Brain microvascular endothelial cell (primary cell): ENCODE measurements around the gene PROCR.
"Not testable (repeated sequence)": the region's sequence is repeated elsewhere in the genome, so short reads cannot be mapped to it uniquely, and the experiment has no call there.

ENCODE experiments used
- DNase-seq: peaks from one replicate; pipeline ENCODE4 v3.0.0-alpha.2; 2020
- H3K27ac ChIP-seq: fragments of 250-450 bp; sonication (Bioruptor Pico); 2 replicates; pipeline ENCODE4 v1.5.1; 2020; ENCODE audit warnings: mild to moderate bottlenecking, moderate library complexity
- H3K27me3 ChIP-seq: fragments of 250-450 bp; sonication (Bioruptor Pico); replicated peaks from 2 replicates; pipeline ENCODE4 v1.5.1; 2020; ENCODE audit warnings: mild to moderate bottlenecking
- H3K36me3 ChIP-seq: fragments of 250-450 bp; sonication (Bioruptor Pico); replicated peaks from 2 replicates; pipeline ENCODE4 v1.5.1; 2020; ENCODE audit warnings: mild to moderate bottlenecking
- H3K4me3 ChIP-seq: 2 replicates; pipeline ENCODE4 v1.5.1; 2011; ENCODE audit warnings: low read depth, mild to moderate bottlenecking, control low read depth, low read length, moderate library complexity
- in situ Hi-C: cut with HindIII; loops from 2 replicates; pipeline ENCODE4 v1.10.0; 2017; ENCODE audit warnings: low sequenced_read_pairs, low pct_ligation_motif_present
- TF ChIP-seq, protein P1 (sequence below): IDR thresholded peaks from 2 replicates; pipeline ENCODE4 v1.5.1; 2011; ENCODE audit warnings: low read depth, mild to moderate bottlenecking, moderate library complexity, low read length, control low read depth, inconsistent platforms; ENCODE audit errors: missing control alignments

PROCR gene

DNA sequence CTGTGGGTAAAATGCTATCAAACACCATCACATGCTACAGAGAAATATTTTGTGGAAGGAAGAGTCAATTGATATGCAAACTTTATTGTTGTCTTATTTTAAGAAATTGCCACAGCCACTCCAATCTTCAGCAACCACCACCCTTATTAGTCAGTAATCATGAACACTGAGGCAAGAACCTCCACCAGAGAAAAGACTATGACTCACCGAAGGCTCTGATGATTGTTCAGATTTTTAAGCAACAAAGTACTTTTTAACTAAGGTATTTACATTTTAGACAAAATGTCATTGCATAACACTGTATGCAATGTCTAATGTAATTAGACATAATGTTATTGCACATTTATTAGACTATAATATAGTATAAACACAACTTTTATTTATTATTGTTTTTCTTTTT, 28.4 kb downstream of the PROCR start:
- TF ChIP-seq, protein P1, sequence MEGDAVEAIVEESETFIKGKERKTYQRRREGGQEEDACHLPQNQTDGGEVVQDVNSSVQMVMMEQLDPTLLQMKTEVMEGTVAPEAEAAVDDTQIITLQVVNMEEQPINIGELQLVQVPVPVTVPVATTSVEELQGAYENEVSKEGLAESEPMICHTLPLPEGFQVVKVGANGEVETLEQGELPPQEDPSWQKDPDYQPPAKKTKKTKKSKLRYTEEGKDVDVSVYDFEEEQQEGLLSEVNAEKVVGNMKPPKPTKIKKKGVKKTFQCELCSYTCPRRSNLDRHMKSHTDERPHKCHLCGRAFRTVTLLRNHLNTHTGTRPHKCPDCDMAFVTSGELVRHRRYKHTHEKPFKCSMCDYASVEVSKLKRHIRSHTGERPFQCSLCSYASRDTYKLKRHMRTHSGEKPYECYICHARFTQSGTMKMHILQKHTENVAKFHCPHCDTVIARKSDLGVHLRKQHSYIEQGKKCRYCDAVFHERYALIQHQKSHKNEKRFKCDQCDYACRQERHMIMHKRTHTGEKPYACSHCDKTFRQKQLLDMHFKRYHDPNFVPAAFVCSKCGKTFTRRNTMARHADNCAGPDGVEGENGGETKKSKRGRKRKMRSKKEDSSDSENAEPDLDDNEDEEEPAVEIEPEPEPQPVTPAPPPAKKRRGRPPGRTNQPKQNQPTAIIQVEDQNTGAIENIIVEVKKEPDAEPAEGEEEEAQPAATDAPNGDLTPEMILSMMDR, result no peak
- Histone ChIP-seq H3K27me3 (no peaks in the 10 kb centered on the region), H3K36me3 (no peaks in the 10 kb centered on the region), H3K4me3 (no peak overlapping the region), H3K27ac (no peak overlapping the region)
- in situ Hi-C loops, result no loop called here
- DNase-seq, result peak; percentile 46

DNA sequence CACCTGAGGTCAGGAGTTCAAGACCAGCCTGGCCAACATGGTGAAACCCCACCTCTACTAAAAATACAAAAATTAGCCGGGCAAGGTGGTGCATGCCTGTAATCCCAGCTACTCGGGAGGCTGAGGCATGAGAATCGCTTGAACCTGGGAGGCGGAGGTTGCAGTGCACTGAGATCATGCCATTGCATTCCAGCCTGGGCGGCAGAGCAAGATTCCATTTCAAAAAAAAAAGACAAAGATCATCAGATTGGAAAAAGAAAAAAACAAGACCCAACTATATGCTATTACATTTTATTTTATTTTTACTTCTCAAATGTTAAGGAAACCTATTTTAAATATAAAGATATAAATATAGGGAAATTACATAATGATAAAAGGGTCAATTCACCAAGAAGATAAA, 29.6 kb downstream of the PROCR start:
- DNase-seq, H3K4me3 ChIP-seq, H3K27me3 ChIP-seq, H3K27ac ChIP-seq, in situ Hi-C loops, H3K36me3 ChIP-seq: not testable (repeated sequence)

DNA sequence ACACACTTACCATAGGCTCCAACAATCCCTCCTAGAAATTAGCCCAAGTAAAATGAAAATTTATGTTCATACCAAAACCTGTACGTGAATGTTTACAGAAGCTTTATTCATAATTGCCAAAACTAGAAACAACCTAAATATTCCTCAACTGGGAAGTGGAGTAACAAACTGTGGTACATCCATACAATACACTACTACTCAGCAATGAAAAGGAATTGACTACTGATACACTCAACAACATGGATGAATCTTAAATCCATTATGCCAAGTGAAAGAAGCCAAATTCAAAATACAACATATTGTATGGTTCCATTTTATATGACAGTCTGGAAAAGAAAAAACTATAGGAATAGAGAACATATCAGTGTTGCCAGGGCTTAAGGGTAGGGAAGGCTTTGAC, 34.9 kb downstream of the PROCR start:
- in situ Hi-C loops, result no loop called here
- no peak overlapping the region for H3K4me3 ChIP-seq
- no peaks in the 10 kb centered on the region for H3K36me3 ChIP-seq
- no peaks in the 10 kb centered on the region for H3K27me3 ChIP-seq
- DNase-seq, result no peak
- H3K27ac ChIP-seq, result no peak overlapping the region
- TF ChIP-seq, protein P1, result no peak

DNA sequence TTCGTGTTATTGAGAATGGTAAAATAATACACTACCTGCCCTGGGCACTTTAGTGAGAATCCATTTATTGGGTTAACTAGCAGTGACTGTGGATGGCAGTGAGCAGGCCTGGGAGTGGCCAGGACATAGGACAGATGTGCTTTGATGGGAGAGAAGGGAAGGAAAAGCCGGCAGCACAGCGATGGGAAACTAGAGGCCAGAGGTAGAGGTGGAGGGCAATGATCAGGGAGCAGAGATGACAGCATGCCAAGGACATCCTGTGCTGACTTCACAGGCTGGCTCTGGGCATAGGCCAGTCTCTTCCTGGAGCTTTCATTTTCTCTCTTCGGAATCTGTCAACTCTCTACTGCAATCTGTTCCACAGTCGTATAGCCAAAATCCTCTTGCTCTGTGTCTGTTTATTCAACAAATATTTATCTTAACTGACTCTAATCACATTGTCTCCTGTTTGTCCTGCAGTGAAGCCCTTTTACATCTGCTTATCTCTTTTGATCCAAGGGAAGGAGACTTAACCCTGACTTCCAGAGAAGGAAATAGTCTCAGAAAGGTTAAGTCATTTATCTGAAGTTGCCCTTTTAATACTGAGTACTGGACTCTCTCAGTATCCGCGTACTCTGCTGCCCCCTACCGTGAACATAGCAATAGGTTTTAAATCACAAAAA, 36.2 kb downstream of the PROCR start:
- no peaks in the 10 kb centered on the region for H3K27me3 ChIP-seq
- no peak overlapping the region for H3K4me3 ChIP-seq
- DNase-seq, result peak; percentile 77
- H3K27ac ChIP-seq, result no peak overlapping the region
- H3K36me3 ChIP-seq, result no peaks in the 10 kb centered on the region
- in situ Hi-C loops, result no loop called here
- TF ChIP-seq, protein P1, result peak; percentile 75

DNA sequence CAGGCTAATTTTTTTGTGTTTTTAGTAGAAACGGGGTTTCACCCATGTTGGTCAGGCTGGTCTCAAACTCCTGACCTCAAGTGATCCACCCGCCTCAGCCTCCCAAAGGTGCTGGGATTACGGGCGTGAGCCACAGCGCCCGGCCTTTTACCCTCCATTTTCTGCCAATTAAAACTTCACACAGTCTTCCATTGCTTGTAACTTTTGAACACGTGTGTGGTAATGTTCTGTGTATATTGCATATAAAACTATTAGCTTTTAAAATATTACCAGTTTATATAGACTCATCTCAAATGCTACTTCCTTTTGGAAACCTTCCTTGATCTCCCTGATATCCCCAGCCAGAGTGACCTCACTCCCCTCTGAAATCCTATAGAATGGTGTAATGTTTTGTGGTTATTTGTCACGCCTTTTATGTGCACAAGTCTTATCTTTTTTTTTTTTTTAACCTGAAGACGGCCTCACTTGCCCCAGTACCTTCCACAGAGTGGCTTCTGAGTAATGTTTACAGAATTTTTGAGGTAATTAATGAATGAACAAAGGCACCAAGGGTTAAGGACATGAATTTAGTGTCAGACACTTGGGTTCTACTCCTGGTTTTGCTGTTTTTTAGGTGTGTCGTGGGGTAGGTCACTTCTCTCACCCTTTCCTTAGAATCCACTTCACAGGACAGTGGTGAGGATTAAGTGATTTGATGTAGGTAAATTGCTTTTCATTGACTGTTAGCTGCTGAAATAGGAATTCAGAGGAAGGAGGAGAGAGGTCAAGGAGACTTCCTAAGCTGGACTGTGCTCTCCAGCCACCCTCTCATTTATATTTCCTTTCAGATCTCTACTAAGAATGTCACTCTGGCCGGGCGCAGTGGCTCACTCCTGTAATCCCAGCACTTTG, 43.4 kb downstream of the PROCR start:
- no peak for DNase-seq
- Histone ChIP-seq H3K4me3 (no peak overlapping the region), H3K27me3 (no peaks in the 10 kb centered on the region), H3K36me3 (no peaks in the 10 kb centered on the region), H3K27ac (peak overlapping the region; percentile 9)
- in situ Hi-C loops, result no loop called here
- TF ChIP-seq, protein P1, result no peak

DNA sequence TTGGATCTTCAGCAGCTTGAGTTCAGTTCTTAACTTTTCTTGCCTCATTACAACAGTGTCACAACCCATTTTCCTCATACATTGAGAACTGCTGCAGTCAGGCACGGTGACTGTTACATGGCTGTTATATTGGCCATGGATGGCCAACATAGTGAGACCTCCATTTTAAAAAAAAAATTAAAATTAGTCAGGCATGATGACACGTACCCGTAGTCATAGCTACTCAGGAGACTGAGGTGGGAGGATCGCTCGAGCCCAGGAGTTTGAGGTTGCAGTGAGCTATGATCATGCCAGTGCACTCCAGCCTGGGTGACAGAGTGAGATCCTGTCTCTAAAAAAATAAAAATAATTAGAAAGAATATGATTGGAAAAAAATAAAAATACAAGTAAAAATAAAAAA, 44.7 kb downstream of the PROCR start:
- in situ Hi-C loops, result no loop called here
- TF ChIP-seq, protein P1, result no peak
- Histone ChIP-seq H3K4me3 (no peak overlapping the region), H3K27me3 (no peaks in the 10 kb centered on the region), H3K36me3 (no peaks in the 10 kb centered on the region), H3K27ac (no peak overlapping the region)
- no peak for DNase-seq
